Common myeloid progenitor, CD34-positive (primary cell): ENCODE results near the gene RPL38.

Experiments used
- CTCF ChIA-PET: fragments of 350-600 bp; sonication (Branson Sonifier 250); formaldehyde crosslinking; loops from one replicate; lab custom pipeline; 2021; ENCODE audit warnings: antibody characterized with exemption; lab: Charles Lee
- POLR2A ChIA-PET: fragments of 350-600 bp; sonication (Branson Sonifier 250); formaldehyde crosslinking; loops from one replicate; lab custom pipeline; 2021; ENCODE audit warnings: antibody characterized with exemption; lab: Charles Lee
- DNase-seq, 3 donors: peaks; one replicate each; pipeline versions ENCODE4 v3.0.0 to v3.0.0-alpha.2; 2013
- H3K27ac ChIP-seq, 2 experiments: 1 replicate in 1 of 2; 2 replicates in 1 of 2; pipeline ENCODE4 v1.7.0; 2013; ENCODE audit warnings: inconsistent platforms in 2 of 2, low read length in 2 of 2, mild to moderate bottlenecking in 2 of 2, low read depth in 1 of 2, moderate library complexity in 1 of 2; ENCODE audit not compliant: severe bottlenecking in 2 of 2, insufficient read depth in 1 of 2, poor library complexity in 1 of 2
- H3K27me3 ChIP-seq, 5 experiments: replicated peaks in 2 of 5; 1 replicate in 3 of 5; 2 replicates in 2 of 5; pipeline versions ENCODE4 v1.6.1 to v1.7.0; 2013; ENCODE audit warnings: low read length in 4 of 5, mild to moderate bottlenecking in 2 of 5, moderate library complexity in 2 of 5, inconsistent platforms in 1 of 5; ENCODE audit not compliant: insufficient read depth in 5 of 5, control insufficient read depth in 4 of 5
- H3K36me3 ChIP-seq, 4 experiments: 1 replicate in 2 of 4; 2 replicates in 2 of 4; pipeline versions ENCODE4 v1.6.1 to v1.7.0; 2013; ENCODE audit warnings: low read length in 3 of 4, control low read depth in 1 of 4, mild to moderate bottlenecking in 1 of 4; ENCODE audit not compliant: control insufficient read depth in 4 of 4, insufficient read depth in 4 of 4
- H3K4me1 ChIP-seq, 4 experiments: 1 replicate in 3 of 4; 2 replicates in 1 of 4; pipeline versions ENCODE4 v1.6.1 to v1.7.1; 2013; ENCODE audit warnings: low read length in 3 of 4, mild to moderate bottlenecking in 3 of 4, control low read depth in 1 of 4, inconsistent platforms in 1 of 4, moderate library complexity in 1 of 4; ENCODE audit not compliant: control insufficient read depth in 4 of 4, insufficient read depth in 4 of 4; ENCODE audit errors: control extremely low read depth in 1 of 4
- H3K4me3 ChIP-seq, 7 experiments: 1 replicate in 4 of 7; 2 replicates in 3 of 7; pipeline versions ENCODE4 v1.5.1 to v1.7.0; 2013; ENCODE audit warnings: mild to moderate bottlenecking in 7 of 7, low read length in 6 of 7, moderate library complexity in 6 of 7, inconsistent platforms in 2 of 7, low read depth in 2 of 7, control low read depth in 1 of 7; ENCODE audit not compliant: insufficient read depth in 4 of 7, control insufficient read depth in 1 of 7; ENCODE audit errors: extremely low read depth in 1 of 7
- H3K9me3 ChIP-seq, 5 experiments: 1 replicate in 4 of 5; 2 replicates in 1 of 5; pipeline versions ENCODE4 v1.6.1 to v1.7.1; 2013; ENCODE audit warnings: low read length in 4 of 5, mild to moderate bottlenecking in 2 of 5, inconsistent platforms in 1 of 5, low read depth in 1 of 5, moderate library complexity in 1 of 5; ENCODE audit not compliant: control insufficient read depth in 4 of 5, insufficient read depth in 2 of 5; ENCODE audit errors: control extremely low read depth in 1 of 5
- WGBS: methylation state at CpG from one replicate; pipeline ENCODE4 v1.1.5; 2013; ENCODE audit not compliant: insufficient coverage; 5-methylcytosine and 5-hydroxymethylcytosine counted together

Gene RPL38

DNA sequence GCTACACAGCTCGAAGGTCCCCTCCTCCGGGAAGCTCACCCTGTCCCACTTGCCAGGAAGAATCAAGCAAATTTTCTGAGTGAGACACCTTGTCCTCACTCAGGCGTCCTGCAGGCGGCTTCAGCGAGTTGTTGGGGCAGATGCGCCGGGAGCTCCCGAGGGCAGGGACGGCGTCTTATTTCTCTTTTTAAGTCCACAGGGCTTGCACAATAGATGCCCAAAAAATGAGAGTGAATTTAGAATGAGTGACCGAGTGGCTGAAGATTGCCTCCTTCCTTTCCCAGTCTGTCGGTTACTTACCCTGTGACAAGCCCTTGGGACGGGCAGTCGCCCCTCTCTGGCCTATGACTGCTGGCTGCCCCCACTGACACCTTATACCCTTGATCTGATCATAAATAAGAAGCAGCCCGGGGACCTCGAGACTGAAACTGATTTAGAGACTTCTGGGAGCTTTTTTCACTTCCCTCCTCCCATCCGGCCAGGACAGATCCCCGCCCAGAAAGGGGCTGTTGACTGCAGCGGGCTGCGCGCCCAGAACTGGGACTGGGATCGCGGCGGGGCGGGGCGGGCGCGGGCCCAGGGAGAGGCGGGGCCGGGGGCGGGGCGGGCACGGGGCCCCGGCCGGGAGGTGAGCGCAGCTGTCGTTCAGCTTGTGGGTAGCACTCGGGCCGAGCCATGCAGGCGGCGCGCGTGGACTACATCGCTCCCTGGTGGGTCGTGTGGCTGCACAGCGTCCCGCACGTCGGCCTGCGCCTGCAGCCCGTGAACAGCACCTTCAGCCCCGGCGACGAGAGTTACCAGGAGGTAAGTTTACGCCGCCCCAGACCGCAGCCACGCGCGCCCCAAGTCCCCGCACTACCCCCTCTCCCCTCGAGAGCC lies 9.7 kb downstream of the RPL38 start, which contains the start of gene TTYH2:
Gene TTYH2, plus strand, starts transcription at position 659 of the 879 bp plus-strand sequence. Its CDS starts 17 bp downstream, at position 676.
- Histone ChIP-seq H3K4me3 (peak within 1 kb of the TSS; percentile 20 to 76 (median 59)), H3K9me3 (no peaks in the 10 kb centered on the region), H3K36me3 (peaks cover 2 to 35% (median 22%) of the 10 kb centered on the region in 4 experiments), H3K27ac (no peak within 1 kb of the TSS), H3K4me1 (peaks cover 2 to 63% (median 36%) of the 10 kb centered on the region in 4 experiments), H3K27me3 (peaks cover 0 to 15% (median 3%) of the 10 kb centered on the region in 5 experiments)
- ChIA-PET CTCF (interaction anchor here (0.8 to 1.6 kb wide), 14 partner anchors 9 to 330 kb away, joined by 3 to 8 read pairs (median 3); no protein-coding TSS in a partner anchor), POLR2A (interaction anchor here (0.6 kb wide), 1 partner anchor 77 kb away, joined by 3 read pairs; no protein-coding TSS in a partner anchor)
- WGBS = under 1% methylated on average over 50 of the region's 62 CpGs
- DNase-seq = peak; percentile 72 to 82 (median 74)

DNA sequence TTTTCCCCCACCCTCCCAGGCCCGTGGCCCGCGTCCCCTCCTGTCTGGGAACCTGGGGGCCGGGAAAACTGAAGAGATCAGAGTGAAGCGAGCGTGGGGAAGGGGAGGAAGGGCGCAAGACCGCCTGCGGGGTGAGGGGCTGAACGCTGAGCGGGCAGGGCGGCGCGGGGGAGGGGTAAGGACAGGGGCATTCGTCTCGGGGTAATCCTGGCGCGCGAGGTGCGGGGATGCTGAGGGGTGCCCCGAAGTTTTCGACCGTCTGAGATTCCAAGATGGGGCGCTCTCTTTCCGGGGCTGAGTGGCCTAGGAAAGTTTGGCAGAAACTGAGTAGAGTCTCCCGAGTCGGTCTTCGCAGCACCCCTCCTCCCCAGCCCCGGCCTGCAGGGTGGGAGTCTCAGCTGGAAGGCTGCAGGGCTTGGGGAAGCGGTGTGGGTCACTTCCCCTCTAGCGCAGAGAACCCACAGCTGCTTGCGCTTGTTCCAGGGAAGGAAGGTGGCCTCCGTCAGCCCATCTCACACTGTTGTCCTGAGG lies 10.4 kb downstream of the RPL38 start:
- DNase-seq = peak in 2 of 3 donors; percentile 52 to 56
- H3K27me3 ChIP-seq = peaks cover 0 to 15% (median 3%) of the 10 kb centered on the region in 5 experiments
- POLR2A ChIA-PET = interaction anchor here (0.5 kb wide), 1 partner anchor 23 kb away, joined by 3 read pairs; no protein-coding TSS in a partner anchor
- WGBS = 0% methylated on average over 24 of the region's 33 CpGs
- CTCF ChIA-PET = interaction anchor here (0.6 to 1.6 kb wide), 4 partner anchors 20 to 329 kb away, joined by 3 to 7 read pairs (median 3); no protein-coding TSS in a partner anchor
- peak overlapping the region in 6 of 7 experiments; percentile 26 to 76 (median 60) for H3K4me3 ChIP-seq
- peaks cover 2 to 63% (median 36%) of the 10 kb centered on the region in 4 experiments for H3K4me1 ChIP-seq
- no peak overlapping the region for H3K27ac ChIP-seq
- H3K9me3 ChIP-seq = no peaks in the 10 kb centered on the region
- H3K36me3 ChIP-seq = peaks cover under 1 to 27% (median 18%) of the 10 kb centered on the region in 4 experiments

DNA sequence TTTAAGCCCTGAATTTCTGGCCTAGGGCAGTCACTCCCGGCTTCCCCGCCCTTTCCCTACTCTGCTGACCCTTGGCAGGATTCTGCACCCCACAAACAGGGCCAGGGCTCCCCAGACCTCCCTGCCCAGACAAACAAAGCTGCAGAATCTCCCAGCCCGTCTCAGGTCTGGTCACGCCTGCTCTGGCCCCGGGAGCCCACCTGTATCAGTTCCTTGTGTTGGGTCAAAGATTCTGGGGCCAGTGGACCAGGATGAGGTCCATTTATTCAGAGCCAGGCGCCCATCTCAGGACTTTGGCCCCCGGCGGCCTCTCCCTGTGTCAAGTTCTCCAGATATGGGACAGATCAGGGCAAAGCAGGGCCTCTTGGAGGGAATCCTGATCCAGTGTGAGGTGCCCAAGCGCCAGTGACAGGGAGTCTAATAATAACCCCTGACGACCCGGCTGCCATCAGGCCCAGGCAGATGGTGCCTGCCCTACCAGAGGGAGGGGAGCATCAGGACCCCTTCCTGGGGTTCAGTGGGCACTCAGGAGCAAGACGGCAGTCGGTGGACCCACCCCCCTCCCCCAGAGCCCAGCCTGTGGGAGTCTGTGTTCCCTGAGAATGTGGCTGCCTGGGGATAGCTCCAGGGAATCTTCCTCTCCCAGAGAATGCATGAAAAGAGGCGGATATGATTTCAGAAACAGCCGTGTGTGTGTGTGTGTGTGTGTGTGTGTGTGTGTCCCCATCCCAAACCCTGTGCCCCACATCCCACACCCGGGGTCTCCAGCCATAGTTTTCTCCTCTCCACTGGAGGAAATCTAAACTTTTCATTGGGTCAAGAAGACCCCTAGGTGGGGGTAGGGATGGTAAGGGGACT lies 11.2 kb downstream of the RPL38 start:
- 84% methylated on average over 11 of the region's 16 CpGs for WGBS
- ChIA-PET POLR2A (no interaction called here), CTCF (interaction anchor here (0.6 kb wide), 1 partner anchor 21 kb away, joined by 3 read pairs; no protein-coding TSS in a partner anchor)
- H3K9me3 ChIP-seq = no peaks in the 10 kb centered on the region
- peaks cover 2 to 68% (median 36%) of the 10 kb centered on the region in 4 experiments for H3K4me1 ChIP-seq
- H3K27me3 ChIP-seq = peaks cover 0 to 15% (median 3%) of the 10 kb centered on the region in 5 experiments
- DNase-seq = no peak
- peaks cover 0 to 19% (median 10%) of the 10 kb centered on the region in 4 experiments for H3K36me3 ChIP-seq
- H3K4me3 ChIP-seq = peak overlapping the region in 6 of 7 experiments; percentile 8 to 76 (median 60)
- no peak overlapping the region for H3K27ac ChIP-seq

DNA sequence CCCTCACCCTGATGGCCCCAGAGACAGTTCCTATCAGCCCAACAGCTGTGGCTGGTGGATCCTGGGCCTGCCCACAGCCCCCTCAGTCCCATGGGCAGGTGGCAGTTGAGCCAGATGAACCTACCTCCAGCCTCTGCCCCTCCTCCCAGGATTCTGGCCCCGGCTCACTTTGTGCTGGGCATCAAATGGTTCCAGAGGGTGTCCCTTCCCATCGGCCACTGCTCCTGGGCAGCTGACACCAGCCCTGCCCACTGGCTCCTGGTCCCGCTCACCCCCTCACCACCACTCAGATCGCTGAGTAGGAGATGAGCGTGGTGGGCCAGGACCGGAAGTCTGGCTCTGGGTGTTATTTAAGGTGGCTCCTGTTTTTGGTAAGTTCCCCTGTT lies 11.9 kb downstream of the RPL38 start:
- WGBS = no CpG with 5 or more reads among the region's 6 CpGs
- Histone ChIP-seq H3K36me3 (peaks cover 0 to 13% (median 5%) of the 10 kb centered on the region in 4 experiments), H3K4me3 (no peak overlapping the region), H3K27ac (no peak overlapping the region), H3K9me3 (no peaks in the 10 kb centered on the region), H3K27me3 (peaks cover 0 to 15% (median 3%) of the 10 kb centered on the region in 5 experiments), H3K4me1 (peaks cover 2 to 74% (median 37%) of the 10 kb centered on the region in 4 experiments)
- CTCF ChIA-PET = no interaction called here
- DNase-seq = peak in 1 of 3 donors; percentile 29
- POLR2A ChIA-PET = no interaction called here

DNA sequence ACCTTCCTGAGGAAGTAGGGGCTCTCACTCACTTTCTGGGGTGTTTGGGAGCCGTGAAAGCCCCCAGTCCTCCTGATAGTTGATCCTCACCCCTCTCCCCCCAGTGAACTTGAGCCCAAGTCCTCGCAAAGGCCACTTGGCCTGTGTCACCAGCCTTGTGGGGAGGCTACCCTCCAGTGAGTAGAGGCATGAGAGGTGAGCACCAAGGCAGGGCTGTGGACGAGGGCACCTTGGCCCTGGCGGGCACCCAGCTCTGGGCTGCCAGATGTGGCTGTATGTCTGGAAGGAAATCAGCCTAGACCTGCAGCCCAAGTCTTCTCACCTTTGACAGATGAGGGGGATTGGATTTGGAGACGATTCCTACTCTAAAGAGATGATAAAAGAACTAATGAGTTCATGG lies 13.0 kb downstream of the RPL38 start:
- DNase-seq = no peak
- peaks cover 0 to 13% (median 3%) of the 10 kb centered on the region in 5 experiments for H3K27me3 ChIP-seq
- H3K4me1 ChIP-seq = peaks cover 2 to 68% (median 35%) of the 10 kb centered on the region in 4 experiments
- no peaks in the 10 kb centered on the region for H3K9me3 ChIP-seq
- WGBS = 100% methylated on average over 3 of the region's 5 CpGs
- ChIA-PET CTCF (interaction anchor here (1.0 to 1.5 kb wide), 6 partner anchors 11 to 145 kb away, joined by 3 to 6 read pairs (median 4); partner anchors contain the start of gene BTBD17), POLR2A (interaction anchor here (0.7 kb wide), 1 partner anchor 317 kb away, joined by 3 read pairs; no protein-coding TSS in a partner anchor)
- peaks cover 0 to 3% (median under 1%) of the 10 kb centered on the region in 4 experiments for H3K36me3 ChIP-seq
- H3K4me3 ChIP-seq = no peak overlapping the region
- H3K27ac ChIP-seq = no peak overlapping the region
